ES-I3 (cell line): ENCODE data around the gene SPRN.
"Not testable (repeated sequence)": the region's sequence is repeated elsewhere in the genome, so short reads cannot be mapped to it uniquely, and the experiment has no call there.

Source experiments
- H3K36me3 ChIP-seq: 2 replicates; pipeline ENCODE4 v1.6.1; 2013; ENCODE audit warnings: mild to moderate bottlenecking, low read length, control low read depth, moderate library complexity; ENCODE audit not compliant: insufficient read depth
- H3K4me1 ChIP-seq: 2 replicates; pipeline ENCODE4 v1.6.1; 2013; ENCODE audit warnings: mild to moderate bottlenecking, control low read depth, low read length; ENCODE audit not compliant: insufficient read depth
- H3K9ac ChIP-seq: 2 replicates; pipeline ENCODE4 v1.6.1; 2013; ENCODE audit warnings: low read depth, mild to moderate bottlenecking, low read length, moderate library complexity
- H3K9me3 ChIP-seq: 2 replicates; pipeline ENCODE4 v1.6.1; 2013; ENCODE audit warnings: mild to moderate bottlenecking, low read length, moderate library complexity; ENCODE audit not compliant: control insufficient read depth, insufficient read depth

The SPRN gene

DNA sequence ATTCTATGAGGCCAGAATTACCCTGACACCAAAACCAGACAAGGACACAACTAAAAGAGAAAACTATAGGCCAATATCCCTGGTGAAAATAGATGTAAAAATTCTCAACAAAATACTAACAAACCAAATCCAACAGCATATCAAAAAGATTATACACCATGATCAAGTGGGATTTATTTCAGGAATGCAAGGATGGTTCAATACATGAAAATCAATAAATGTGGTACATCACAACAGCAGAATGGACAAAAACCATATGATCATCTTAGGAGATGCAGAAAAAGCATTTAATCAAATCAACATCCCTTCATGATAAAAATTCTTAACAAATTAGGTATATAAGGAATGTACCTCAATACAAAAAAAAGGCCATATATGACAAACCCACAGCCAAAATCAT is 23.7 kb upstream of the SPRN start:
- no peaks in the 10 kb centered on the region for H3K4me1 ChIP-seq
- peaks cover 5% of the 10 kb centered on the region; the same call in 1 of the 2 replicates for H3K9me3 ChIP-seq
- H3K36me3 ChIP-seq = no peaks in the 10 kb centered on the region
- H3K9ac ChIP-seq = no peak overlapping the region

DNA sequence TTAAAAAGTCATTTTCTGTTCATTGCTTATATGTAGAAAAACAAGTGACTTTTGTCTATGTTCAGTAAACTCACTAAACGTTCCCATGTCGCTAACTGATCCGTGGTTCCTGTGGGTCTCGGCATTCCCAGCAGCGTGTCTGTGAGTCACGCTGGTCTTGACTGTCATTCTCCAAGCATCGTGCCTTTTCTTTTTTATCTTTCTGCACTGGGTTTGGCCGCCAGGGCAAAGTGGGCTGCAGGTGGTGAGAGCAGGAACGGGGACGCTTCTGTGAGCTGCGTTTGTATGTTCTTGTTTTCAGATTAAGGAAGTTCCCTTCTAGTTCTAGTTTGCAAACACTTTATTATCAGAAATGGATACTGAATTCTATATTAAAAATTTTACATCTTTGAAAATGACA is 22.6 kb upstream of the SPRN start:
- Histone ChIP-seq H3K9ac (no peak overlapping the region), H3K36me3 (no peaks in the 10 kb centered on the region), H3K4me1 (no peaks in the 10 kb centered on the region), H3K9me3 (peaks cover 5% of the 10 kb centered on the region; the same call in 1 of the 2 replicates)

DNA sequence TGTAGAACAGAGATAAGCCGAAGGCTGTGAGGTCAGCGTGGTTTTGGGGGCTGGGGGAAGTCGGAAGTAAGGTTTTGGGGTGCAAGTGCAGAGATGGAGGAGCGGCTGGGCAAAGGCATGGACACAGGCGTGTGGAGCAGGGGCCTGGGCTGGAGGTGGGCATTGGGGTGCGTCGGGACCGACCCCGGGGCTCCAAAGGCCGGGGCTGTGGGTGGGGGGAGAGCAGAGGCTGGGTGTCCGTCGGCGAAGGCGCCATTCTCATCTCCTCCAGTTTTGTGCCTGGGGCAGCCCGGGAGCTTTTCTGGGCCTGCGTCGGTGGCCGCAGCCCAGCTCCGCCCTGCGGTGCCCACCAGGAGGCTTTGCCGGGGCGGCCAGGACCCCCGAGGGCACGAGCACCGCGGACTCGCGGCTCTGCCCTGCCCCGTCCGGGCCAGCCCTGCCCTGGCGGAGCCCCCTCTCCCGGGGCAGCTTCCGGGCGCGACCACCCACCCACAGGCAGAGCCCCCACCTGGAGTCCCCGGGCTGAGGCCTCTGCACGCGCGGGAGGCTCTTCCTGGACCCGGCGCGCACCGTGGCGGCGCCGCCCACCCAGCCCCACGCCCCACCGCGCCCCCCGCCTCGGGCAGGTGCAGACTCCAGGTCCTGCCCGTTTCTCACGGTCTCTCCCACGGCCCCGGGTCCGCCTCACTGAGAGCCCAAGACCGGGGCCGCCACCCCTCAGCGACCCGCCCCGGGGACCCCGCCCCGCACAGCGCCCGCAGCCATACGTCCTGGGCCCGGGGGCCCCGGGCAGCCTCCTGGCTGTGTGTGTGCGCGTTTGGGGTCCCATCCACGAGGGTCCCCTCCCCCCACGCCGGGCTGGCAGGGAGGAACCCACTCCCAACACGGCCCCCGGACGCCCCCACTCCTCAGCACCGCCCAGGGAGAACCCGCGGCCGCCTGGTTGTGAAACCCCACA is 21.6 kb upstream of the SPRN start:
- Histone ChIP-seq H3K9me3 (peaks cover 5% of the 10 kb centered on the region; the same call in 1 of the 2 replicates), H3K4me1 (no peaks in the 10 kb centered on the region), H3K36me3 (no peaks in the 10 kb centered on the region), H3K9ac (no peak overlapping the region)

DNA sequence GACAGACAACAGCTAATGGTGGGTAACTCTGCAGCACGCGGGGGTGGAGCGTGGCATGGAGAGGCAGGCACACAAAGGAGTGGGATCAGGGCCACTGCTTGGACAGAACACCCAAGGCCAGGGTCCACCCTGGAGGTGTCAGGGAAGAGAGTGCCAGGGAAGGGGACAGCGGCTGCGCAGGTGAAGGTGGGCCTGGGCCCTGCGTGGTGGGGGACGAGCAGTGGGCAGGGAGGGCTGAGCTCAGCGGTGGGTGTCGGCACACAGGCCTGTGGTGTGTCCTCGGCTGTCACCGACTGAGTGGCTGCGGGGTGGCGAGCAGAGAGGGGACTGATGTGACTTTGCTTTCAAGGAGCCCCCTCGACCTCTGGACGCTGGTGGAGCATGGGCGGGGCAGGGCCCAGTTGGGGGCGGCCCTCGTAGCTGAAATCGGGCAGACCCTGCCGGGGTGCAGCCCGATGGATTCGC is 20.9 kb upstream of the SPRN start:
- H3K9ac ChIP-seq = no peak overlapping the region
- no peaks in the 10 kb centered on the region for H3K36me3 ChIP-seq
- no peaks in the 10 kb centered on the region for H3K4me1 ChIP-seq
- H3K9me3 ChIP-seq = peaks cover 5% of the 10 kb centered on the region; the same call in 1 of the 2 replicates

DNA sequence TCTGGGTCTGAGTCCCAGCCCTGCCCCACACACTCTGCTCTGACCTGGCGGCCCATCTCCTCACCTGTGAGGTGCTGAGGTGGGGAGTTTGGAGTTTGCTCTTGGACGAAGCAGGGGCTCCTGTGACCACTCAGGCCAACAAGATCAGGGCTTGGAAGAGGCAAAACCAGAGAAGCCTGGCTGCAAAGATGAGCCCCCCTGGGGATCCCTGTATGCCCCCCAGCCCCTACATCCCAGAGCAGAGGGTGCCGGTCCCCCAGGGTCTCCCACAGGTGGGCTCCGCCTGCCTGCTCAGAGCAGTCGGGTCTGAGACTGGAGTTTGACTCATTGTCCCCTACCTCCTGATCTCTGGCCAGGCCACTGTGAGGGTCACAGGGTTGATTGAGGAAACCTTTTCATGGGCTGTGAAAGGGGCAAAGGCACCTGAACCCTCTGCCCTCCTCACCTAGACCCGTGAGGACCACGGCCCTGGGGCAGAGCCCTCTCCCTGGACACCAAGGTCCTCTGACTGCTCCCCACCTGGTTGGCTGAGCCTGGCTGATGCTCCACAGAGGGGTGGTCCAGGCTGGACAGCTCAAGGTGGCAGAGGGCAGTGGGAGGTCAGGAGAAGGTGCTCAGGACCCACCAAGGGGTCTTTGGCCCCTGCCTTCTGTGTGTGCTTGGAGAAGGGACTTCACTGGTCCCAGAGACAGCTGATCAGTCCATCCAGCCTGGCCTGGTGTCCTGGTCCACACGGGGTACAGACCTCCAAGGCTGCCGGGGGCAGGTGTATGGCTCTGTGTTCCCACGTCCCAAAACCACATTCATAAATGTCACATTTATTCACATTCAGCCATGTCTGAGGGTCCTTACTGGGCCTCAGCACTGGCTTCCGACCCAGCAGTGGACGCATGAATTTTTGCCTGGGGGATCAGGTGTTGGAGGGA is 20.2 kb upstream of the SPRN start:
- Histone ChIP-seq H3K36me3 (no peaks in the 10 kb centered on the region), H3K9me3 (peaks cover 5% of the 10 kb centered on the region; the same call in 1 of the 2 replicates), H3K4me1 (no peaks in the 10 kb centered on the region)

DNA sequence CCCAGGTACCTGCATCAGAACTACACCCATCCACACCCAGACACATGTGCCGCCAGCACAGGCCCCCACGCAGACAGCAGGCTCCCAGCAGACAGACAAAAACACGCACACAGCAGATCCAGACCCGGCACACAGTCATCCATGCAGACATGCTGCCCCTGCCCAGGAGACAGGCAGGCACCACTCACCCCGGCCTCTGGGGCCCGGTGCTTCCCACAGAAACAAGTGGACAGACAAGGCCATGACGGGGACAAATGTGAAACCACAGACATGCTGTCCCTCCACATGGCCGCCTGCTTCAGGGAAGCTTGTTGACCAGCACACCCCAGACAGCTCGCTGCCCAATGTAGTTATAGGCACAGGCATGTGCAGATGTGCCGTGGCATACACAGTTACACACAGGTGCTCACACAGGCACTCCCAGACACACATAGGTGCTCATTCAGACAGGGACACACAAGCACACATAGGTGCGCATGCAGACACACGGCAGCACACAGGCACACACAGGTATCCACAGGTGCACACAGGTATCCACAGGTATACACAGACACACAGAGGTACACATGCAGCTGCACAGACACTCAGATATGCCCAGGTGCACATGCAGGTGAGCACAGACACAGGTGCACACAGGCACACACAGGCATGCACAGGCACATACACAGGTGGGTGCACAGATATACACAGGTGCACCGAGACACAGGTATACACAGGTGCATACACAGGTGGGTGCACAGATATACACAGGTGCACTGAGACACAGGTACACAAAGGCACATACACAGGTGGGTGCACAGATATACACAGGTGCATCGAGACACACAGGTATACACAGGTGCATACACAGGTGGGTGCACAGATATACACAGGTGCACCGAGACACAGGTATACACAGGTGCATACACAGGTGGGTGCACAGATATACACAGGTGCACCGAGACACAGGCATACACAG is 18.8 kb upstream of the SPRN start:
- no peak overlapping the region for H3K9ac ChIP-seq
- no peaks in the 10 kb centered on the region for H3K4me1 ChIP-seq
- H3K9me3 ChIP-seq = no peaks in the 10 kb centered on the region; the same call in 1 of the 2 replicates
- H3K36me3 ChIP-seq = no peaks in the 10 kb centered on the region

More for the DNA sequence above, 20.2 kb upstream of the SPRN start:
- H3K9ac ChIP-seq = no peak overlapping the region

DNA sequence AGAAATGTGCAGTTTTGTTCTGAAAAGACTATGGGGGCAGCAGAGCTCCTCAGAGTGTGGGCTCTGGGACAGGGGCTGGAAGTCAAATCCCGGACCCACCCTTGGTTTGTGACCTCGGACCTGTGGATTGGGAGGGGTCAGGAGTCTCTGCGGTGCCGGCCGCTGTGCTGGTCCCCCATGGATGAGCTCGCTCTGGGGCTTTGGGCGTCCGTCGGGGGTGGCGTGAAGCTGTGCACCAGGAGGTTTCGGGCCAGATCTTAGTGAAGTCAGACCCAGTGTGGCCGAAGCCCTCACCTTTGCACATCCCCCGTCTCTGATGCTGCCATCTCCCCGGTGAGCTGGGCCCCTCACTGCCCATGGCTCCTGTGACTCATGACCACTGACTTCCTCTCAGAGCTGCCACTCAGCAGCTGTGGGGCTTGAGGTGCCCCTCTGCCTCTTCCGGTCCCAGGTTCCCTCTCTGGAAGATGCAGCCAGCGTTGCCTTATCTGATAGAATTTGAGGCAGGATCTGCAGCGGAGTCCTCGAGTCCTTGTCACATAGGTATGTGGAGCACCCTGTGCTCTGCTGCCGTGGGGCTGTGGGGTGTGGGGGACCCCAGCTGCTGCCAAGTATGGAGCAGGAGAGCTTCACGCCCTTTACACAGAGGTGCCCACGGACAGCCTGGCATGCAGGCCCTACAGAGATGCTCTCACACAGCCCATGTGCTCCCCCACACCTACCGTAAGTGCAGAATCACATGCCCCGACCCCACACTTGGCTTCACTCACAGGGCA is 18.0 kb upstream of the SPRN start:
- Histone ChIP-seq H3K4me1 (no peaks in the 10 kb centered on the region), H3K9ac (no peak overlapping the region), H3K9me3 (no peaks in the 10 kb centered on the region), H3K36me3 (no peaks in the 10 kb centered on the region)

DNA sequence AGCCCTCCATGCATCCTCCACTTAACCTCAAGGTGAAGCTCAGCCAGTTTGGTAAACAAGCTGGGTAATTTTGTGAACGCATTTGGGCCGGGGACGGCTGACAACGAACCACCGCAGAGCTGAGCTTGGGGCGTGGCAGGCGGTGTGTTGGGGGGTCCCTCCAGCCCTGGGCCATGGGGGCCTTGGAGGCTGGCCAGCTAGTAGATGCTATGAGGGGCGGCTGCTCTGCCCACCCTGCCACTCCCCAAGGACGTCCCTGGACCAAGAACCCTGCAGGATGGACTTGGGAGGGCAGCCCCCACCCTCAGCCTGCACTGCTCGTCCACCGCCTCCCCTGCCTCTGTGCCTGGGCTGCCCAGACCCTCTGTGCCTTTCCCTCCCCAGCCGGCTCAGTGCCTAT is 17.4 kb upstream of the SPRN start:
- H3K9me3 ChIP-seq = no peaks in the 10 kb centered on the region

DNA sequence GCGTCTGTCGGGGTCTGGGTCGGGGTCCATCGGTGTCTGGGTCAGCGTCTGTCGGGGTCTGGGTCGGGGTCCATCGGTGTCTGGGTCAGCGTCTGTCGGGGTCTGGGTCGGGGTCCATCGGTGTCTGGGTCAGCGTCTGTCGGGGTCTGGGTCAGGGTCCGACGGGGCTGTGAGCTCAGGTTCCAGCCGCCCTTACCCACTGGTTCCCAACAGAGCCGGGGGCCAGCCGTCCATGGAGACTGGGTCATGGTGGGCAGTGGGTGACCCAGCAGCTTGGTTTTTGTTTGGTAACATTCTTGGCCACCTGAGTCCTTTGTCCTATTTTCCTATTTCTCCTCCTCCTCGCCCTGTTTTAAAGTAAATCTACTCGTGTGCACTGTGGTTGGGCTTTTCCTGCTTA is 16.9 kb upstream of the SPRN start:
- H3K4me1 ChIP-seq, H3K9me3 ChIP-seq, H3K36me3 ChIP-seq, H3K9ac ChIP-seq: not testable (repeated sequence)

More for the DNA sequence above, 17.4 kb upstream of the SPRN start:
- Histone ChIP-seq H3K9ac (no peak overlapping the region), H3K36me3 (no peaks in the 10 kb centered on the region), H3K4me1 (no peaks in the 10 kb centered on the region)

DNA sequence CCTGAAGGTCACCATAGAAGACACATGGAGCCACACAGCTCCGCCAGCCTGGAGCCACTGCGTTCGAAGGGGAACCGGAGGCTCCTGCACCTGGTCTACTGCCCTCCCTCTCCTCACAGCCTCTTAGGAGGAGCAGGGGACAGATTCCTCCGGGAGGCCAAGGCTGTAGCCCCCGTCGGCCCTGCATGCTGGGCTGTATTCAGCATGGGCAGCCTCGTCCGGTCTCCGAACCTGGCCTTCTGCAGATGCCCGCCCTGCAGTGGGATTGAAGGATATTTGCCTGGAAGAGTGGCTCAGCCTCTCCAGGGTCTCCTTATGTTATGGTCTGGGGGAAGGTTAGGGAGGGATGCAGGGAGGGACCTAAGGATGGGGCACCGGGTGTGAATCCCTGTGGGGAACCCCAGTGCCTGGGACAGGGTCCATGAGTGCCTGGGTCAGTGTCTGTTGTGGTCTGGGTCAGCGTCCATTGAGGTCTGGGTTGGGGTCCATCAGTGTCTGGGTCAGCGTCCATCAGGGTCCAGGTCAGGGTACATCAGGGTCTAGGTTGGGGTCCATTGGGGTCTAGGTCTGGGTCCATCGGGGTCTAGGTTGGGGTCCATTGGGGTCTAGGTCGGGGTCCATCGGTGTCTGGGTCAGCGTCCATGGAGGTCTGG is 16.3 kb upstream of the SPRN start:
- H3K9me3 ChIP-seq = no peaks in the 10 kb centered on the region
- H3K36me3 ChIP-seq = no peaks in the 10 kb centered on the region
- no peaks in the 10 kb centered on the region for H3K4me1 ChIP-seq
- no peak overlapping the region for H3K9ac ChIP-seq

DNA sequence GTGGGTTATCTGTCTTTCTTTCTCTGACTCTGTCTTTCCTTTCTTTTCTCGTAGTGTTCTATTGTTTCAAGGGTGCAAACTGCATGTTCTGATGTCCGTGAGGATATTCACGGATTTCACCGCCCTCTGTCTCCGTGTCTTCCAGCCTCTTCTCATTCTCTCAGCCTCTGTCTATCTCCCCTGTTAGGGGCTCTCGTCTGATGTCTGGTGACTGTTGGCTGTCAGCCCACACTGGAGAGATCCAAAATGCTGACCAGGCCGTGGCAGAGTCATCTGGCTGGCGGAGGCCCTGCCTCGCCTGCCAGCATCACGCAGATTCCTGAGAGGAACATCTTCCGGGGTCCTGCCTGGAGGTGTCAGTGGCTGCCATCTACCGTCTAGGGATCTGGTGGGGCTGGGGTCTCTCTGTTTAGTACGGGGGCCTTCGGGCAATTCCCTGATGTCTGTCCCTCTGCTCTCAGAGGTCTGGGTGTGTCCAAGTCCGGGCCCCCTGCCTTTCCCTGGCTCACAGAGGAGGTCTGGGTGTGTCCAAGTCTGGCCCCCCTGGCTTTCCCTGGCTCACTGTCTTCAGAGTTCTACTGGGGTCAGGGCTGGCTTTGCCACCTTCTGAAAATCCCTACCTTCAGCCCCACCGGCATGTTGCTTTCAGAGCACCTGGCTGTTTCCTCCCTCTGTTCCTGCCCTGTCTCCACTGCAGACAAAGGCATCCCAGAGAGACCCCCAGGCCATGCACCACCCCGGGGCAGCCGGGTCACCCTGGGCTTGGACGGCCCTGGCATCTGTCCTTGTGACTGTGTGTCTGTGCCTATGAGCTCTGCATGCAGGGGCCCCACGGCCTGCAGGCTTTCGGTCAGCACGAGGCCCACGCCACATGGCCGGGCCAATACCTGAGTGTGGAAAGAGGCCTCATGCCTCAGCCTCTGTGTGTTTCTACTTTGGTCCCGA is 15.4 kb upstream of the SPRN start:
- Histone ChIP-seq H3K9me3 (no peaks in the 10 kb centered on the region), H3K4me1 (no peaks in the 10 kb centered on the region), H3K36me3 (no peaks in the 10 kb centered on the region), H3K9ac (no peak overlapping the region)

DNA sequence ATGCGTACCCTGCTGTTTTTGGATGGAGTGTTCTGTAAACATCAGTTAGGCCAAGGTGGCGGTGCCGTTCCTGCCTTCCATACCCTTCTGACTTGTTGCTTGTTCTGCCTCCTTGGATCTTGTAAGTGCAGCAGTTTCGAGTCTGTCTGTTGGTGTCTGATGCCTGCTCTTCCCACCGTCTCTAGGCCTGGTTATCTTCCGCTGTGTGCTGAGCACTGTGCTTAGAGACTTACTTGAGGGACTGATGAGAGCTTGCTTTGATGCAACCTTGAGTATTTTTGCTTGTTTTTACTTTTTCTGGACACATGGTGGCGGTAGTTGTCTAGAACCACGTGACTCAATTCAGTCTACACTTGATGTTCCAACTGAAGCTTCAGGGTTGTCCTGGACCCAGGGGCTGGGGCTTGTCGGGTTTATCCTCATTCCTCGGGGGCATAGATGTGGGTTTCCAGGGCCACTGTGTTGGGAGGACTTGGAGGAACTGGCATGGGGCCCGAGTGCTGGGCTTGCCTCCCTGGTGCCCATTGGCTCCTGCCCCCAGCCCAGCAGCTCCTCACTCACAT is 14.4 kb upstream of the SPRN start:
- Histone ChIP-seq H3K4me1 (no peaks in the 10 kb centered on the region), H3K9me3 (no peaks in the 10 kb centered on the region), H3K36me3 (no peaks in the 10 kb centered on the region), H3K9ac (no peak overlapping the region)
